ENCODE data around the gene PHACTR1. TPM values are rescaled to one million over a fixed set of nuclear protein-coding genes. Genes with fewer than 3 reads are reported as not detected.
A peak's percentile ranks its signal among the peaks of the same experiment; 100 is the strongest.

PHACTR1 gene
- total and polyA plus RNA-seq, 9 of the 15 experiments (the other 6 are each of a cell fraction or from before 2014, with no cell fraction given) = 11.5 to 32.6 (median 22.0) TPM

- no peak for TF ChIP-seq FUS (optimal IDR thresholded peaks at IDR 0.05; ENCODE audit: low read depth, low read length)
- TF ChIP-seq ATF3 (IDR thresholded peaks at IDR 0.05) = no peak
- TF ChIP-seq ATF3 (CRISPR knock-in tag; conservative IDR thresholded peaks at IDR 0.05) = no peak
- TF ChIP-seq TFE3 (CRISPR knock-in tag; IDR thresholded peaks at IDR 0.05) = no peak
Observed at GRCh38 chr6:13175087-13175486, 458.5 kb downstream of the PHACTR1 start (continued).

GRCh38 chr6:13175759-13176158 is 459.2 kb downstream of the PHACTR1 start:
- Histone ChIP-seq H3K9ac (ENCODE audit: insufficient read depth in 1 of 2, low read depth in 2 of 2, low read length in 2 of 2) (no peak overlapping the region), H3K4me2 (ENCODE audit: insufficient read depth, low read length) (no peak overlapping the region), H3K27me3 (ENCODE audit: control insufficient read depth in 2 of 2, insufficient read depth in 2 of 2, low read length in 2 of 2) (peaks cover 22 to 37% of the 10 kb centered on the region in 2 experiments), H4K20me1 (replicated peaks; ENCODE audit: control insufficient read depth, insufficient read depth, low read length) (no peaks in the 10 kb centered on the region), H3K4me3 (no peak overlapping the region), H3K79me2 (ENCODE audit: control insufficient read depth, insufficient read depth, low read length) (no peaks in the 10 kb centered on the region), H3K4me1 (replicated peaks in 1 of 2; ENCODE audit: control insufficient read depth in 2 of 2, insufficient read depth in 2 of 2, low read length in 2 of 2) (no peaks in the 10 kb centered on the region), H3K9me3 (replicated peaks; ENCODE audit: control insufficient read depth, insufficient read depth, low read depth, low read length) (no peaks in the 10 kb centered on the region), H3K36me3 (ENCODE audit: control insufficient read depth, insufficient read depth, low read length) (no peaks in the 10 kb centered on the region), H3K9me1 (ENCODE audit: control insufficient read depth, insufficient read depth, low read length) (no peaks in the 10 kb centered on the region), H3K27ac (ENCODE audit: extremely low read depth, low read depth, low read length) (no peak overlapping the region), H2AFZ (ENCODE audit: low read depth, low read length) (no peak overlapping the region)
- FAIRE-seq = no peak
- CTCF ChIA-PET (ENCODE audit: low intra/inter-chr PET ratio) = no interaction called here
- peak; percentile 33; the same call in 1 of the 3 replicates for ATAC-seq
- DNase-seq (ENCODE audit: extremely low read depth in 1 of 4, low spot score in 3 of 4) = no peak
- intact Hi-C loops (cut with micrococcal nuclease) (no loop called here), in situ Hi-C loops (cut with MboI) (no loop called here)
- WGBS (ENCODE audit: insufficient coverage, low coverage, missing lambda C conversion rate) = 0% methylated on average over 4 of the region's 4 CpGs
- POLR2A ChIA-PET = interaction anchor here (0.6 kb wide), 1 partner anchor 167 kb away, joined by 4 read pairs; no protein-coding TSS in a partner anchor
- TF ChIP-seq RBFOX2 (IDR thresholded peaks at IDR 0.05; ENCODE audit: low read depth, low read length) (no peak), ZBTB33 (CRISPR knock-in tag; IDR thresholded peaks at IDR 0.05) (no peak), ZKSCAN3 (CRISPR knock-in tag; IDR thresholded peaks at IDR 0.05) (no peak), ZNF41 (CRISPR knock-in tag; conservative IDR thresholded peaks at IDR 0.05) (no peak), ZFP30 (CRISPR knock-in tag; IDR thresholded peaks at IDR 0.05; ENCODE audit: borderline replicate concordance) (no peak), TFE3 (CRISPR knock-in tag; IDR thresholded peaks at IDR 0.05) (no peak)
- BruUV-seq (replicated peaks) = no TSS peak
